Measurements from ENCODE around the gene TSHZ3. TPM values are rescaled to one million over a fixed set of nuclear protein-coding genes. Genes with fewer than 3 reads are reported as not detected.

TSHZ3 gene
- total RNA-seq, 1 donor from 2014 or later: 6.3 TPM

GRCh38 chr19:31254611-31255010, 94.6 kb downstream of the TSHZ3 start:
- Histone ChIP-seq H3K27me3 (ENCODE audit: control insufficient read depth in 3 of 3, insufficient read depth in 3 of 3, low read length in 3 of 3) (peaks cover 0 to 8% (median 7%) of the 10 kb centered on the region in 3 donors), H3K4me1 (ENCODE audit: control insufficient read depth in 3 of 3, insufficient read depth in 3 of 3, low read length in 3 of 3) (peaks cover 5 to 21% (median 15%) of the 10 kb centered on the region in 3 donors), H3K9me3 (ENCODE audit: control insufficient read depth in 3 of 3, low read length in 3 of 3) (no peaks in the 10 kb centered on the region), H3K4me3 (ENCODE audit: low read length in 3 of 3) (no peak overlapping the region), H3K36me3 (ENCODE audit: control insufficient read depth in 3 of 3, insufficient read depth in 3 of 3, low read length in 3 of 3) (no peaks in the 10 kb centered on the region), H3K9ac (ENCODE audit: low read depth in 1 of 3, low read length in 3 of 3) (peak overlapping the region in 1 of 3 donors; percentile 23), H3K27ac (ENCODE audit: low read depth, low read length) (no peak overlapping the region)

- H3K4me1 ChIP-seq (ENCODE audit: control insufficient read depth in 3 of 3, insufficient read depth in 3 of 3, low read length in 3 of 3): peaks cover 5 to 21% (median 15%) of the 10 kb centered on the region in 3 donors
- H3K27me3 ChIP-seq (ENCODE audit: control insufficient read depth in 3 of 3, insufficient read depth in 3 of 3, low read length in 3 of 3): peaks cover 0 to 8% (median 7%) of the 10 kb centered on the region in 3 donors
- H3K36me3 ChIP-seq (ENCODE audit: control insufficient read depth in 3 of 3, insufficient read depth in 3 of 3, low read length in 3 of 3): no peaks in the 10 kb centered on the region
- peak overlapping the region in 1 of 3 donors; percentile 23 for H3K9ac ChIP-seq (ENCODE audit: low read depth in 1 of 3, low read length in 3 of 3)
- no peak overlapping the region for H3K4me3 ChIP-seq (ENCODE audit: low read length in 3 of 3)
- H3K9me3 ChIP-seq (ENCODE audit: control insufficient read depth in 3 of 3, low read length in 3 of 3): no peaks in the 10 kb centered on the region
- H3K27ac ChIP-seq (ENCODE audit: low read depth, low read length): no peak overlapping the region
These were observed 95.1 kb downstream of the TSHZ3 start for GRCh38 chr19:31254180-31254551.

GRCh38 chr19:31253526-31254179, 95.6 kb downstream of the TSHZ3 start:
- Histone ChIP-seq H3K27ac (ENCODE audit: low read depth, low read length) (no peak overlapping the region), H3K4me1 (ENCODE audit: control insufficient read depth in 3 of 3, insufficient read depth in 3 of 3, low read length in 3 of 3) (peaks cover 5 to 21% (median 15%) of the 10 kb centered on the region in 3 donors), H3K36me3 (ENCODE audit: control insufficient read depth in 3 of 3, insufficient read depth in 3 of 3, low read length in 3 of 3) (no peaks in the 10 kb centered on the region), H3K9ac (ENCODE audit: low read depth in 1 of 3, low read length in 3 of 3) (no peak overlapping the region), H3K27me3 (ENCODE audit: control insufficient read depth in 3 of 3, insufficient read depth in 3 of 3, low read length in 3 of 3) (peaks cover 0 to 8% (median 7%) of the 10 kb centered on the region in 3 donors), H3K9me3 (ENCODE audit: control insufficient read depth in 3 of 3, low read length in 3 of 3) (no peaks in the 10 kb centered on the region), H3K4me3 (ENCODE audit: low read length in 3 of 3) (no peak overlapping the region)

GRCh38 chr19:31252441-31252840, 96.8 kb downstream of the TSHZ3 start:
- H3K36me3 ChIP-seq (ENCODE audit: control insufficient read depth in 3 of 3, insufficient read depth in 3 of 3, low read length in 3 of 3): no peaks in the 10 kb centered on the region
- no peaks in the 10 kb centered on the region for H3K9me3 ChIP-seq (ENCODE audit: control insufficient read depth in 3 of 3, low read length in 3 of 3)
- no peak overlapping the region for H3K27ac ChIP-seq (ENCODE audit: low read depth, low read length)
- peaks cover 5 to 21% (median 15%) of the 10 kb centered on the region in 3 donors for H3K4me1 ChIP-seq (ENCODE audit: control insufficient read depth in 3 of 3, insufficient read depth in 3 of 3, low read length in 3 of 3)
- H3K4me3 ChIP-seq (ENCODE audit: low read length in 3 of 3): no peak overlapping the region
- H3K9ac ChIP-seq (ENCODE audit: low read depth in 1 of 3, low read length in 3 of 3): no peak overlapping the region
- H3K27me3 ChIP-seq (ENCODE audit: control insufficient read depth in 3 of 3, insufficient read depth in 3 of 3, low read length in 3 of 3): peaks cover 0 to 8% (median 4%) of the 10 kb centered on the region in 3 donors

GRCh38 chr19:31249217-31249616, 100.0 kb downstream of the TSHZ3 start:
- no peak overlapping the region for H3K27ac ChIP-seq (ENCODE audit: low read depth, low read length)
- no peaks in the 10 kb centered on the region for H3K27me3 ChIP-seq (ENCODE audit: control insufficient read depth in 3 of 3, insufficient read depth in 3 of 3, low read length in 3 of 3)
- peaks cover 0 to 5% (median 4%) of the 10 kb centered on the region in 3 donors for H3K4me1 ChIP-seq (ENCODE audit: control insufficient read depth in 3 of 3, insufficient read depth in 3 of 3, low read length in 3 of 3)
- H3K9me3 ChIP-seq (ENCODE audit: control insufficient read depth in 3 of 3, low read length in 3 of 3): no peaks in the 10 kb centered on the region
- H3K36me3 ChIP-seq (ENCODE audit: control insufficient read depth in 3 of 3, insufficient read depth in 3 of 3, low read length in 3 of 3): no peaks in the 10 kb centered on the region
- no peak overlapping the region for H3K9ac ChIP-seq (ENCODE audit: low read depth in 1 of 3, low read length in 3 of 3)
- H3K4me3 ChIP-seq (ENCODE audit: low read length in 3 of 3): no peak overlapping the region

GRCh38 chr19:31235806-31236205, 113.4 kb downstream of the TSHZ3 start:
- no peaks in the 10 kb centered on the region for H3K36me3 ChIP-seq (ENCODE audit: control insufficient read depth in 3 of 3, insufficient read depth in 3 of 3, low read length in 3 of 3)

GRCh38 chr19:31233295-31233800, 115.9 kb downstream of the TSHZ3 start:
- Histone ChIP-seq H3K27me3 (ENCODE audit: control insufficient read depth in 3 of 3, insufficient read depth in 3 of 3, low read length in 3 of 3) (no peaks in the 10 kb centered on the region), H3K9ac (ENCODE audit: low read depth in 1 of 3, low read length in 3 of 3) (no peak overlapping the region), H3K4me1 (ENCODE audit: control insufficient read depth in 3 of 3, insufficient read depth in 3 of 3, low read length in 3 of 3) (no peaks in the 10 kb centered on the region), H3K36me3 (ENCODE audit: control insufficient read depth in 3 of 3, insufficient read depth in 3 of 3, low read length in 3 of 3) (no peaks in the 10 kb centered on the region), H3K9me3 (ENCODE audit: control insufficient read depth in 3 of 3, low read length in 3 of 3) (no peaks in the 10 kb centered on the region), H3K4me3 (ENCODE audit: low read length in 3 of 3) (no peak overlapping the region), H3K27ac (ENCODE audit: low read depth, low read length) (no peak overlapping the region)

More at GRCh38 chr19:31235806-31236205, 113.4 kb downstream of the TSHZ3 start:
- no peak overlapping the region for H3K4me3 ChIP-seq (ENCODE audit: low read length in 3 of 3)
- no peaks in the 10 kb centered on the region for H3K4me1 ChIP-seq (ENCODE audit: control insufficient read depth in 3 of 3, insufficient read depth in 3 of 3, low read length in 3 of 3)
- H3K27ac ChIP-seq (ENCODE audit: low read depth, low read length): no peak overlapping the region
- no peaks in the 10 kb centered on the region for H3K27me3 ChIP-seq (ENCODE audit: control insufficient read depth in 3 of 3, insufficient read depth in 3 of 3, low read length in 3 of 3)
- H3K9me3 ChIP-seq (ENCODE audit: control insufficient read depth in 3 of 3, low read length in 3 of 3): peaks cover 0 to 2% (median 0%) of the 10 kb centered on the region in 3 donors
- no peak overlapping the region for H3K9ac ChIP-seq (ENCODE audit: low read depth in 1 of 3, low read length in 3 of 3)

- Histone ChIP-seq H3K4me1 (ENCODE audit: control insufficient read depth in 3 of 3, insufficient read depth in 3 of 3, low read length in 3 of 3) (no peaks in the 10 kb centered on the region), H3K27me3 (ENCODE audit: control insufficient read depth in 3 of 3, insufficient read depth in 3 of 3, low read length in 3 of 3) (no peaks in the 10 kb centered on the region), H3K36me3 (ENCODE audit: control insufficient read depth in 3 of 3, insufficient read depth in 3 of 3, low read length in 3 of 3) (no peaks in the 10 kb centered on the region), H3K4me3 (ENCODE audit: low read length in 3 of 3) (no peak overlapping the region), H3K27ac (ENCODE audit: low read depth, low read length) (no peak overlapping the region), H3K9me3 (ENCODE audit: control insufficient read depth in 3 of 3, low read length in 3 of 3) (no peaks in the 10 kb centered on the region), H3K9ac (ENCODE audit: low read depth in 1 of 3, low read length in 3 of 3) (no peak overlapping the region)
These were observed 116.4 kb downstream of the TSHZ3 start for GRCh38 chr19:31232871-31233270.

- no peaks in the 10 kb centered on the region for H3K27me3 ChIP-seq (ENCODE audit: control insufficient read depth in 3 of 3, insufficient read depth in 3 of 3, low read length in 3 of 3)
- H3K27ac ChIP-seq (ENCODE audit: low read depth, low read length): no peak overlapping the region
- H3K4me3 ChIP-seq (ENCODE audit: low read length in 3 of 3): no peak overlapping the region
- no peak overlapping the region for H3K9ac ChIP-seq (ENCODE audit: low read depth in 1 of 3, low read length in 3 of 3)
- H3K4me1 ChIP-seq (ENCODE audit: control insufficient read depth in 3 of 3, insufficient read depth in 3 of 3, low read length in 3 of 3): no peaks in the 10 kb centered on the region
- H3K36me3 ChIP-seq (ENCODE audit: control insufficient read depth in 3 of 3, insufficient read depth in 3 of 3, low read length in 3 of 3): no peaks in the 10 kb centered on the region
- H3K9me3 ChIP-seq (ENCODE audit: control insufficient read depth in 3 of 3, low read length in 3 of 3): no peaks in the 10 kb centered on the region
These were observed 117.1 kb downstream of the TSHZ3 start for GRCh38 chr19:31232180-31232579.

- Histone ChIP-seq H3K4me1 (ENCODE audit: control insufficient read depth in 3 of 3, insufficient read depth in 3 of 3, low read length in 3 of 3) (no peaks in the 10 kb centered on the region), H3K4me3 (ENCODE audit: low read length in 3 of 3) (no peak overlapping the region), H3K27me3 (ENCODE audit: control insufficient read depth in 3 of 3, insufficient read depth in 3 of 3, low read length in 3 of 3) (no peaks in the 10 kb centered on the region), H3K27ac (ENCODE audit: low read depth, low read length) (no peak overlapping the region), H3K9ac (ENCODE audit: low read depth in 1 of 3, low read length in 3 of 3) (no peak overlapping the region), H3K36me3 (ENCODE audit: control insufficient read depth in 3 of 3, insufficient read depth in 3 of 3, low read length in 3 of 3) (no peaks in the 10 kb centered on the region), H3K9me3 (ENCODE audit: control insufficient read depth in 3 of 3, low read length in 3 of 3) (no peaks in the 10 kb centered on the region)
These were observed 118.0 kb downstream of the TSHZ3 start for GRCh38 chr19:31231237-31231636.
